GM12873 (cell line): ENCODE measurements around the gene SIM1.

Experiments used
- CTCF ChIP-seq: IDR thresholded peaks from 2 replicates; pipeline ENCODE4 v1.5.1; 2012; ENCODE audit warnings: low read depth, mild to moderate bottlenecking, moderate library complexity, low read length, control low read depth; ENCODE audit not compliant: insufficient read depth; ENCODE audit errors: missing control alignments

SIM1 gene

GRCh38 chr6:100404051-100404450 lies 60.7 kb downstream of the SIM1 start:
- TF ChIP-seq CTCF: no peak

- no peak for TF ChIP-seq CTCF
Measured at GRCh38 chr6:100393493-100393892, 71.2 kb downstream of the SIM1 start.

GRCh38 chr6:100392423-100392822 lies 72.3 kb downstream of the SIM1 start:
- TF ChIP-seq CTCF: no peak

- TF ChIP-seq CTCF: no peak
Measured at GRCh38 chr6:100388868-100389519, 75.7 kb downstream of the SIM1 start.

GRCh38 chr6:100382767-100383195 lies 81.9 kb downstream of the SIM1 start:
- TF ChIP-seq CTCF: no peak

- no peak for TF ChIP-seq CTCF
Measured at GRCh38 chr6:100382031-100382430, 82.7 kb downstream of the SIM1 start.

GRCh38 chr6:100381111-100381510 lies 83.6 kb downstream of the SIM1 start:
- no peak for TF ChIP-seq CTCF

- TF ChIP-seq CTCF: no peak
Measured at GRCh38 chr6:100379386-100379785, 85.3 kb downstream of the SIM1 start.
